GM18508 (cell line): ENCODE results near the gene CCDC167.
"Not testable (repeated sequence)": the region's sequence is repeated elsewhere in the genome, so short reads cannot be mapped to it uniquely, and the experiment has no call there.

Experiments
- ATAC-seq: cut with Tn5 transposase; IDR thresholded peaks from one replicate; pipeline ENCODE4 v1.9.1; 2021; ENCODE audit warnings: moderate number of reproducible peaks; ENCODE audit not compliant: insufficient read depth, unreplicated experiment

The CCDC167 gene

GRCh38 chr6:37512400-37513011, 12.8 kb upstream of the CCDC167 start:
- ATAC-seq = no peak

- ATAC-seq = no peak
Observed at GRCh38 chr6:37511910-37512399, 12.3 kb upstream of the CCDC167 start.

GRCh38 chr6:37511201-37511600, 11.5 kb upstream of the CCDC167 start:
- no peak for ATAC-seq

- ATAC-seq = no peak
Observed at GRCh38 chr6:37507690-37508421, 8.2 kb upstream of the CCDC167 start.

- no peak for ATAC-seq
Observed at GRCh38 chr6:37507077-37507476, 7.4 kb upstream of the CCDC167 start.

GRCh38 chr6:37506479-37506878, 6.8 kb upstream of the CCDC167 start:
- ATAC-seq = no peak

GRCh38 chr6:37504024-37504423, 4.3 kb upstream of the CCDC167 start:
- ATAC-seq = no peak

GRCh38 chr6:37503309-37503965, 3.7 kb upstream of the CCDC167 start:
- ATAC-seq = no peak

- no peak for ATAC-seq
Observed at GRCh38 chr6:37502703-37503291, 3.1 kb upstream of the CCDC167 start.

- ATAC-seq = no peak
Observed at GRCh38 chr6:37501632-37502491, 2.2 kb upstream of the CCDC167 start.

GRCh38 chr6:37500904-37501303, 1.2 kb upstream of the CCDC167 start:
- not testable (repeated sequence) for ATAC-seq

- ATAC-seq = no peak
Observed at GRCh38 chr6:37500294-37500608, 558 bp upstream of the CCDC167 start.

GRCh38 chr6:37496951-37497885, 2.5 kb downstream of the CCDC167 start:
- ATAC-seq = no peak

GRCh38 chr6:37495244-37495934, 4.3 kb downstream of the CCDC167 start:
- no peak for ATAC-seq

GRCh38 chr6:37493661-37493995, 6.1 kb downstream of the CCDC167 start:
- no peak for ATAC-seq

GRCh38 chr6:37492991-37493660, 6.6 kb downstream of the CCDC167 start:
- no peak for ATAC-seq

GRCh38 chr6:37492236-37492972, 7.3 kb downstream of the CCDC167 start:
- no peak for ATAC-seq

GRCh38 chr6:37491830-37492208, 7.9 kb downstream of the CCDC167 start:
- ATAC-seq = no peak
